SJSA1 (cell line): ENCODE results near the gene EDC3. TPM values are rescaled to one million over a fixed set of nuclear protein-coding genes. Genes with fewer than 3 reads are reported as not detected.
"Not testable (repeated sequence)": the region's sequence is repeated elsewhere in the genome, so short reads cannot be mapped to it uniquely, and the experiment has no call there.

Experiments used
- DNase-seq, 2 experiments: peaks; one replicate each; pipeline ENCODE4 v3.0.0-alpha.2; 2015 to 2020; ENCODE audit warnings: low spot score in 2 of 2, low read depth in 1 of 2
- H3K27ac ChIP-seq: fragments of 250-450 bp; sonication (Bioruptor Pico); 2 replicates; pipeline ENCODE4 v1.5.1; 2020; ENCODE audit warnings: mild to moderate bottlenecking, moderate library complexity
- H3K27me3 ChIP-seq: fragments of 250-450 bp; sonication (Bioruptor Pico); replicated peaks from 2 replicates; pipeline ENCODE4 v1.5.1; 2020; ENCODE audit warnings: mild to moderate bottlenecking, moderate library complexity
- H3K36me3 ChIP-seq: fragments of 250-450 bp; sonication (Bioruptor Pico); 2 replicates; pipeline ENCODE4 v1.5.1; 2020; ENCODE audit warnings: mild to moderate bottlenecking
- H3K4me1 ChIP-seq: fragments of 250-450 bp; sonication (Bioruptor Pico); replicated peaks from 2 replicates; pipeline ENCODE4 v1.6.1; 2021; ENCODE audit warnings: mild to moderate bottlenecking
- H3K4me3 ChIP-seq: fragments of 250-450 bp; sonication (Bioruptor Pico); 2 replicates; pipeline ENCODE4 v1.5.1; 2020; ENCODE audit warnings: mild to moderate bottlenecking
- H3K9me3 ChIP-seq: fragments of 250-450 bp; sonication (Bioruptor Pico); replicated peaks from 2 replicates; pipeline ENCODE4 v1.5.1; 2020; ENCODE audit warnings: mild to moderate bottlenecking
- total RNA-seq: library from RNA; depleted of rRNA; stranded (reverse); fragments of >200 nt; shearing (Covaris generic); gene quantifications from 2 replicates; pipeline ENCODE4 v1.2.3, GENCODE V29; 2014; rRNA removed

Gene EDC3
- 7.6 and 11.0 TPM in 2 replicates for total RNA-seq

DNA sequence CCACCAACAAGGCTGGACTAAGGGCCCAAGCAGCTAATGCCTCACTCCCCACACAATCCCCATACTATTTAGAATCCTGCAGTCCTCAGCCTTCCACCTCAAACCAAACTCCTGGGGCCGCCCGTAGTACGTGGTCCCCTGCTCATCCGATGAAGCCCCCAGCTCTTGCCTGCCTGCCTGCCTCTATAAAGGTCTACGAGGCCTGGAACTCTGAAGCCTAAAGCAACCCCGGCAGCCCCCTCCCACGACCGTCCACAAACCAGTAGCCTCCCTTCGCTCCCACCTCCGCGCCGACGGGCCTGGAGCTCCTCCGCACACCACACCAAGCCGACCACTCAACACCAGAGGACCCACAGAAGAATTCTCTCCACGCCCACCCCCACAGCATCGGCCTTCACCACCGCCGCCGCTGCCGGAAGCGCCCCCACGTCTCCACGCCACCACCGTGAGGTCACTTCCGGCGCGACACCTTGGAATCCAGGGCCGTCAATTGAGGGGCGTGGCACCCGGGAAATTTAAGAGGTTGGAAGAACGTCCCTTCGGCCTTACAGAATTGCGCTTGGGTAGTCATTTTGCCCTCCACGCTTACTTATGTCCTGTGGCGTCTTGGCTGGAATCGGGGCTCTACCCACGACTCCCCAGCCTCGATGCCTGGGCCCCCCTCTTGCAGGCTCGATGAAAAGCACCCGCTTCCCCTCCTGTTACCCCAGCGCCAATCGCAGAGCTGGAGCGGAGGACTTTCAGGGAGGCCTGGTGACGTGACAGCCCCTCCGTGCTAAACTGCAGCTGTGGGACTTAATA lies at the start of gene EDC3:
EDC3 (minus strand) TSS at position 428 of the 801 bp plus-strand sequence. CDS start 20,900 bp downstream, outside the sequence.
- Histone ChIP-seq H3K9me3 (no peaks in the 10 kb centered on the region), H3K36me3 (peaks cover 8% of the 10 kb centered on the region), H3K27me3 (peaks cover 6% of the 10 kb centered on the region), H3K4me1 (peaks cover 13% of the 10 kb centered on the region), H3K27ac (peak within 1 kb of the TSS; percentile 79), H3K4me3 (peak within 1 kb of the TSS; percentile 82)
- peak; percentile 83 to 89 for DNase-seq

DNA sequence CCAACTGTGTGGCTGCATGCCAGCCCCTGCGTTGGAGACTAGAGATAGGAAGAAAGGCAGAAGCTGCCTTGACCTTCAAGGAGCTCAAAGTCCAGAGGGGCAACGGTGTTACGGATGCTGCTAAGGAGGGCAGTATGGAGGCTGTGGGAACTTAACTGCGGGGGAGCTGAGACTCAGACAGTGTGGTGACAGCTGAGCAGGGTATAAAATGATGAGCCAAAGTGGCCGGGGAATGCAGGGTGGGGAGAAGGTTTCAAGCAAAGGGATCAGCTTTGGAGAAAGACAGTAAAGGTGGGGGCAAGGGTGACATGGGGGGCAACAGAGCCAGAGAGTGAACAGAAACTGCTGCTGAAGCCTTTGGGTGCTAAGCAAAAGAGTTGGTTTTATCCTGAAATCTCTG lies 46.6 kb upstream of the EDC3 start:
- Histone ChIP-seq H3K27ac (no peak overlapping the region), H3K27me3 (no peaks in the 10 kb centered on the region; the same call in 1 of the 2 replicates), H3K4me1 (no peaks in the 10 kb centered on the region), H3K36me3 (no peaks in the 10 kb centered on the region), H3K9me3 (peaks cover 9% of the 10 kb centered on the region), H3K4me3 (no peak overlapping the region)
- DNase-seq = no peak

GRCh38 chr15:74738239-74738638 lies 42.4 kb upstream of the EDC3 start:
- not testable (repeated sequence) for H3K9me3 ChIP-seq, H3K27ac ChIP-seq, DNase-seq

GRCh38 chr15:74735305-74735704 lies 39.5 kb upstream of the EDC3 start:
- Histone ChIP-seq H3K27ac (no peak overlapping the region), H3K27me3 (peaks cover 4% of the 10 kb centered on the region), H3K4me3 (no peak overlapping the region), H3K4me1 (no peaks in the 10 kb centered on the region), H3K36me3 (no peaks in the 10 kb centered on the region), H3K9me3 (0 out of 2 replicates have a peak, but pooled peaks cover 2% of the 10 kb centered on the region)
- DNase-seq = no peak

More at GRCh38 chr15:74738239-74738638, 42.4 kb upstream of the EDC3 start:
- H3K27me3 ChIP-seq, H3K4me1 ChIP-seq, H3K4me3 ChIP-seq, H3K36me3 ChIP-seq: not testable (repeated sequence)

DNA sequence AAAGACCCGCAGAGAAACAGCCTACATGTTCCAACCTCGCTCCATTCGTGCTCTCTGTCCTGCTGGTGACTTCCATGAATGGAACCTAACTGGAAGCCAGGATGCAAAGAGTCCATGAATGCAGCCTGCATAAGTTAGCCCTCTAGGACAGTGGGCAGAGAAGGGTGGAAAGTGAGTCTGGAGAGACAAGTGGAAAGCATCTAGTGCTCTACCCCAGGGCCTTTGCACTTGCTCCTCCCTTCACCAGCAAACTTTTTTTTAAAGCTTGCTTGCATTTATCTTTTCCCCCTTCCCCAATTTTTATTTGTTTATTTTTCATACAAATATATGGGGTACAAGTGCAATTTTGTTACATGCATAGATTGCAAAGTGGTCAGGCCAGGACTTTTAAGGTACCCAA lies 37.4 kb upstream of the EDC3 start:
- 0 out of 2 replicates have a peak, but pooled peaks cover 2% of the 10 kb centered on the region for H3K9me3 ChIP-seq
- no peak for DNase-seq
- H3K4me1 ChIP-seq = no peaks in the 10 kb centered on the region
- H3K4me3 ChIP-seq = no peak overlapping the region
- H3K27me3 ChIP-seq = peaks cover 4% of the 10 kb centered on the region
- no peaks in the 10 kb centered on the region for H3K36me3 ChIP-seq
- H3K27ac ChIP-seq = no peak overlapping the region

GRCh38 chr15:74732846-74733245 lies 37.0 kb upstream of the EDC3 start:
- H3K9me3 ChIP-seq = no peaks in the 10 kb centered on the region
- no peaks in the 10 kb centered on the region for H3K4me1 ChIP-seq
- no peak for DNase-seq
- no peak overlapping the region for H3K4me3 ChIP-seq
- H3K27me3 ChIP-seq = peaks cover 4% of the 10 kb centered on the region
- no peaks in the 10 kb centered on the region for H3K36me3 ChIP-seq
- H3K27ac ChIP-seq = no peak overlapping the region

GRCh38 chr15:74730619-74731316 lies 34.9 kb upstream of the EDC3 start:
- Histone ChIP-seq H3K27me3 (no peaks in the 10 kb centered on the region; the same call in 1 of the 2 replicates), H3K4me3 (no peak overlapping the region), H3K4me1 (peaks cover 11% of the 10 kb centered on the region), H3K9me3 (peaks cover 4% of the 10 kb centered on the region; the same call in 1 of the 2 replicates), H3K36me3 (no peaks in the 10 kb centered on the region), H3K27ac (no peak overlapping the region)
- no peak for DNase-seq

GRCh38 chr15:74729372-74729771 lies 33.5 kb upstream of the EDC3 start:
- H3K4me1 ChIP-seq = peaks cover 13% of the 10 kb centered on the region
- not testable (repeated sequence) for H3K27ac ChIP-seq, H3K4me3 ChIP-seq, H3K36me3 ChIP-seq, H3K9me3 ChIP-seq, DNase-seq, H3K27me3 ChIP-seq

GRCh38 chr15:74728699-74729098 lies 32.9 kb upstream of the EDC3 start:
- not testable (repeated sequence) for H3K4me3 ChIP-seq, H3K27ac ChIP-seq, H3K27me3 ChIP-seq, DNase-seq, H3K9me3 ChIP-seq, H3K36me3 ChIP-seq
- peaks cover 13% of the 10 kb centered on the region for H3K4me1 ChIP-seq

DNA sequence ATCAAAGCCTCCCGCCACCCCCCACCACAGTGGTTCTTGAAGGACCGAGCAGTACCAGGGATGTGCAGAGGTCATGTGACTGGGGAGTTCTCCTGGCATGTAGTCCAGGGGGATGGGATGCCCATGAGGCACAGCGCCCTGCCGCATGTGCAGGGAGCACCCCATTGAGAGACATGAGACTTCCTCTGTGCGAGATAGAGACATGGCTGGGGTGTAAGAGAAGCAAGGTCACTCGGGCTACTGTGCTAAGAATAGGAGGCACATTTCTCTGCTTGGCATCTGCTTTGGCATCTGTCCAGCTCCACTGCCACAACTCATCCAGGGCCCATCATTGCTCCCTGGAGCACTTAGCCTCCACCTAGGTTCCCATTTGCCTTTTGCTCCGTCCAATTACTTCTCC lies 31.9 kb upstream of the EDC3 start:
- Histone ChIP-seq H3K9me3 (peaks cover 4% of the 10 kb centered on the region; the same call in 1 of the 2 replicates), H3K36me3 (no peaks in the 10 kb centered on the region), H3K27me3 (no peaks in the 10 kb centered on the region), H3K4me3 (no peak overlapping the region), H3K4me1 (peaks cover 13% of the 10 kb centered on the region), H3K27ac (no peak overlapping the region)
- DNase-seq = no peak

- H3K36me3 ChIP-seq = no peaks in the 10 kb centered on the region
- H3K27ac ChIP-seq = no peak overlapping the region
- peaks cover 4% of the 10 kb centered on the region; the same call in 1 of the 2 replicates for H3K9me3 ChIP-seq
- no peaks in the 10 kb centered on the region for H3K27me3 ChIP-seq
- DNase-seq = no peak
- peak overlapping the region; percentile 46 for H3K4me3 ChIP-seq
- peaks cover 13% of the 10 kb centered on the region for H3K4me1 ChIP-seq
These were observed 30.9 kb upstream of the EDC3 start for GRCh38 chr15:74726774-74727164.

GRCh38 chr15:74725845-74726773 lies 30.3 kb upstream of the EDC3 start:
- peak; percentile 50 to 59 for DNase-seq
- Histone ChIP-seq H3K9me3 (peaks cover 4% of the 10 kb centered on the region; the same call in 1 of the 2 replicates), H3K4me1 (peaks cover 13% of the 10 kb centered on the region), H3K4me3 (peak overlapping the region; percentile 46), H3K36me3 (no peaks in the 10 kb centered on the region), H3K27me3 (no peaks in the 10 kb centered on the region), H3K27ac (peak overlapping the region; percentile 39)

GRCh38 chr15:74725225-74725774 lies 29.5 kb upstream of the EDC3 start, which contains the start of gene CYP1A1:
Gene CYP1A1, minus strand, starts transcription at chr15:74725528. Its CDS starts 2,431 bp downstream, at chr15:74723097.
- peaks cover 4% of the 10 kb centered on the region; the same call in 1 of the 2 replicates for H3K9me3 ChIP-seq
- H3K4me1 ChIP-seq = peaks cover 13% of the 10 kb centered on the region
- H3K27ac ChIP-seq = peak within 1 kb of the TSS; percentile 39
- no peaks in the 10 kb centered on the region for H3K27me3 ChIP-seq
- peak within 1 kb of the TSS; percentile 46 for H3K4me3 ChIP-seq
- no peak for DNase-seq
- H3K36me3 ChIP-seq = no peaks in the 10 kb centered on the region
